Measurements from ENCODE around the gene PODN.

The PODN gene

DNA sequence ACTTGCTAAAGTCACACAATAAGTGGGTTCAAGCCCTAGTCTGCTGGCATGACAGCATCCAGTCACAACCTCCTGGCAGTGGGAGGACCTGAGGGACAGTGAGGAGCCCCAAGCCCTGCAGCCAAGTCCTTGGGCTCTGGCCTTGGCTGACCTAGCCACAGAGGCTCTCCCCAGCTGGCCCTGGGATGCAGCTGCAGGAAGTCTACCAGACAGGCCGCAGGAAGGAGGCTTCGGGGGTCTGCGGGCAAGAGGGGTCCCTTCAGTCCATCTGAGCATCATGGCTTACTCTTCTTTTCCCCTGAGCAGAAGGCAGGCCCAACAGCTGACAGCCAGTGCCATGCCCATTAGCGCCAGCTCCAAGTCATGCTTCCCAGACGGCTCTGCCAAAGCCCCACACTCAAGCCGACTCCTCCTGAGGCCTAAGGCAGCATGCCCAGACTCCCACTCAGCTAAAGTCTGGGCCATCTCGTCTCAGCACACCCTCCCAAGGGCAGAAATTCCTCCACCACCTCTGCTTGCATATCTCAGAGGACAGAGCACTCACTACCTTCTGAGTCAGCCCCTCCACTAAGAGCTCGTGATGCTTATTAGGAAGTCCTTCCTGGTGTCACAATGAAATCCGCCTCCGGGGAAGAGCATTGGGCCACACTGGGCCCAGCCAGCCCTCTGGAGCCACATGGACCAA, 60.3 kb downstream of the PODN start:
- POLR2A ChIA-PET, result interaction anchor here (0.8 kb wide), 1 partner anchor 10 kb away, joined by 3 read pairs; no protein-coding TSS in a partner anchor
- H3K27ac ChIP-seq (ENCODE audit: insufficient read depth in 1 of 2, low read depth in 1 of 2, low read length in 2 of 2, poor library complexity in 1 of 2, severe bottlenecking in 2 of 2), result no peak overlapping the region
- WGBS (ENCODE audit: insufficient coverage), result 84% methylated on average over 9 of the region's 10 CpGs
- H3K9me3 ChIP-seq (ENCODE audit: control extremely low read depth in 1 of 5, control insufficient read depth in 4 of 5, insufficient read depth in 2 of 5, low read depth in 1 of 5, low read length in 4 of 5), result no peaks in the 10 kb centered on the region
- H3K27me3 ChIP-seq (replicated peaks in 2 of 5; ENCODE audit: control insufficient read depth in 4 of 5, insufficient read depth in 5 of 5, low read length in 4 of 5), result peaks cover 0 to 3% (median 0%) of the 10 kb centered on the region in 5 experiments
- no peaks in the 10 kb centered on the region for H3K36me3 ChIP-seq (ENCODE audit: control insufficient read depth in 4 of 4, insufficient read depth in 4 of 4, low read length in 3 of 4)
- no peaks in the 10 kb centered on the region for H3K4me1 ChIP-seq (ENCODE audit: control extremely low read depth in 1 of 4, control insufficient read depth in 4 of 4, insufficient read depth in 4 of 4, low read length in 3 of 4)
- DNase-seq, result no peak
- CTCF ChIA-PET, result no interaction called here
- no peak overlapping the region for H3K4me3 ChIP-seq (ENCODE audit: control insufficient read depth in 1 of 7, extremely low read depth in 1 of 7, insufficient read depth in 4 of 7, low read depth in 2 of 7, low read length in 6 of 7)

- CTCF ChIA-PET, result interaction anchor here (2.0 kb wide), 1 partner anchor 19 kb away, joined by 4 read pairs; the partner anchor contains the start of gene SLC1A7
- no peaks in the 10 kb centered on the region for H3K9me3 ChIP-seq (ENCODE audit: control extremely low read depth in 1 of 5, control insufficient read depth in 4 of 5, insufficient read depth in 2 of 5, low read depth in 1 of 5, low read length in 4 of 5)
- H3K27ac ChIP-seq (ENCODE audit: insufficient read depth in 1 of 2, low read depth in 1 of 2, low read length in 2 of 2, poor library complexity in 1 of 2, severe bottlenecking in 2 of 2), result no peak overlapping the region
- no peaks in the 10 kb centered on the region for H3K36me3 ChIP-seq (ENCODE audit: control insufficient read depth in 4 of 4, insufficient read depth in 4 of 4, low read length in 3 of 4)
- no peaks in the 10 kb centered on the region for H3K4me1 ChIP-seq (ENCODE audit: control extremely low read depth in 1 of 4, control insufficient read depth in 4 of 4, insufficient read depth in 4 of 4, low read length in 3 of 4)
- DNase-seq, result no peak
- H3K27me3 ChIP-seq (replicated peaks in 2 of 5; ENCODE audit: control insufficient read depth in 4 of 5, insufficient read depth in 5 of 5, low read length in 4 of 5), result peaks cover 0 to 3% (median 0%) of the 10 kb centered on the region in 5 experiments
- H3K4me3 ChIP-seq (ENCODE audit: control insufficient read depth in 1 of 7, extremely low read depth in 1 of 7, insufficient read depth in 4 of 7, low read depth in 2 of 7, low read length in 6 of 7), result no peak overlapping the region
- WGBS (ENCODE audit: insufficient coverage), result 89% methylated on average over 5 of the region's 7 CpGs
- POLR2A ChIA-PET, result interaction anchor here (0.8 kb wide), 1 partner anchor 10 kb away, joined by 3 read pairs; no protein-coding TSS in a partner anchor
Measured at GRCh38 chr1:53122961-53123413, 61.0 kb downstream of the PODN start.

GRCh38 chr1:53123453-53124140, 61.6 kb downstream of the PODN start:
- 97% methylated on average over 16 of the region's 19 CpGs for WGBS (ENCODE audit: insufficient coverage)
- H3K27me3 ChIP-seq (replicated peaks in 2 of 5; ENCODE audit: control insufficient read depth in 4 of 5, insufficient read depth in 5 of 5, low read length in 4 of 5), result peaks cover 0 to 3% (median 0%) of the 10 kb centered on the region in 5 experiments
- no peak overlapping the region for H3K27ac ChIP-seq (ENCODE audit: insufficient read depth in 1 of 2, low read depth in 1 of 2, low read length in 2 of 2, poor library complexity in 1 of 2, severe bottlenecking in 2 of 2)
- POLR2A ChIA-PET, result no interaction called here
- no peaks in the 10 kb centered on the region for H3K9me3 ChIP-seq (ENCODE audit: control extremely low read depth in 1 of 5, control insufficient read depth in 4 of 5, insufficient read depth in 2 of 5, low read depth in 1 of 5, low read length in 4 of 5)
- DNase-seq, result no peak
- H3K36me3 ChIP-seq (ENCODE audit: control insufficient read depth in 4 of 4, insufficient read depth in 4 of 4, low read length in 3 of 4), result no peaks in the 10 kb centered on the region
- CTCF ChIA-PET, result interaction anchor here (2.0 kb wide), 1 partner anchor 19 kb away, joined by 4 read pairs; the partner anchor contains the start of gene SLC1A7
- H3K4me1 ChIP-seq (ENCODE audit: control extremely low read depth in 1 of 4, control insufficient read depth in 4 of 4, insufficient read depth in 4 of 4, low read length in 3 of 4), result no peaks in the 10 kb centered on the region
- no peak overlapping the region for H3K4me3 ChIP-seq (ENCODE audit: control insufficient read depth in 1 of 7, extremely low read depth in 1 of 7, insufficient read depth in 4 of 7, low read depth in 2 of 7, low read length in 6 of 7)

DNA sequence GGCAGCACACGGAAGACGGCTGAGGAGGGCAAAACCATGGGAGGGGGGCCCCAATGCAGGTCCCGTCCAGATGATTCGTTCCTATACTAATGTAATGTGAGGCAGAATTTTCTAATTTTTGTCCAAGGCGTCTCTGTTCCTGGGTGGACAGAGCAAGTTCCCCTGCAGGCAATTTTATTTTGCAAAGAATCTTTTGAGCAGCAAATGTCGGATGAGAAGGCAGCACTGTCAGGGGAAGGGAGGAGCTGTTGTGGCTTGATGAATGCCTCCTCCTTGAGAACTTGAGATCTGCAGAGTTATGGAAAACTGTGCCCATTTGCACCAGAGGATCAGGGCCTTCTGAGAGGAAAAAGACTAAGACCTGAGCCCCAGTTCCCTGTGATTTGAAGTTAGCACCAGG, 63.1 kb downstream of the PODN start:
- 79% methylated on average over 5 of the region's 6 CpGs for whole genome bisulfite sequencing (ENCODE audit: insufficient coverage)
- DNase-seq, result no peak
- Histone ChIP-seq H3K36me3 (ENCODE audit: control insufficient read depth in 4 of 4, insufficient read depth in 4 of 4, low read length in 3 of 4) (no peaks in the 10 kb centered on the region), H3K4me1 (ENCODE audit: control extremely low read depth in 1 of 4, control insufficient read depth in 4 of 4, insufficient read depth in 4 of 4, low read length in 3 of 4) (no peaks in the 10 kb centered on the region), H3K4me3 (ENCODE audit: control insufficient read depth in 1 of 7, extremely low read depth in 1 of 7, insufficient read depth in 4 of 7, low read depth in 2 of 7, low read length in 6 of 7) (no peak overlapping the region), H3K27ac (ENCODE audit: insufficient read depth in 1 of 2, low read depth in 1 of 2, low read length in 2 of 2, poor library complexity in 1 of 2, severe bottlenecking in 2 of 2) (no peak overlapping the region), H3K27me3 (replicated peaks in 2 of 5; ENCODE audit: control insufficient read depth in 4 of 5, insufficient read depth in 5 of 5, low read length in 4 of 5) (peaks cover 0 to 3% (median 0%) of the 10 kb centered on the region in 5 experiments), H3K9me3 (ENCODE audit: control extremely low read depth in 1 of 5, control insufficient read depth in 4 of 5, insufficient read depth in 2 of 5, low read depth in 1 of 5, low read length in 4 of 5) (no peaks in the 10 kb centered on the region)
- CTCF ChIA-PET, result no interaction called here
- POLR2A ChIA-PET, result no interaction called here

DNA sequence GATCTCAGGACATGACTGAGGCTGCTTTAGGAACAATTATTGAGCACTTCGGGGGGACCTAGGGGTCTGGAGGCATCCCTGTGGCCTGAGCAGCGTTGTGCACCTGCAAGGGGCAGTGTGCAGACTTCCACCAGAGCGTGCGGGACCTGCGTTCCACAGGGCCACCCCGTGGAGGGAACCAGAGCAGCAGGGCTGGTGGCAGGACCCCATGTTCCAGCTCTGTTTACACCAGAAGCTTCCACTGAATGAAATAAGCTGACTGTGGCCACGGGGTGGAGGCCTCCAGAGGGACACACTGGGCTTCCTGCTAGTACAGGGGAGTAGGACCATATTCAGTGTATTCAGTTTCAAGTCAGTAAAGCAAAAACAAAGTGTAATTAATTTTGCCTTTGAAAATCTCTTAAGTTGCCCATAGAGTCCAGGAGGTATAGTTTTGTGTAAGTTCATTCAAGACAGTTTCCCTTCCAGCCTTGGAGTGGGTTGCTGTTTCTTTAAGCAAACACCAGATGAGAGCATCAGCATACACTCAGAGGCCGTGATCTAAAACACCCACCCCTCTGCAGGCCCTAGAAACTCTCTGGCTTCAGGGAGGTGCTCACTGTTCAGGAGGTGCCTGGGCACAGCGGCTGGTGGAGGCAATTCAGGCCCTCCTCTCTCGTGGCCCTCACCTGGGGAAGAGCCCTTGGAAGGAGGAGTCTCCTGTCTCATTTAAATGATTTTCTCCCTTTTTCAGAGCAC, 63.8 kb downstream of the PODN start:
- Histone ChIP-seq H3K36me3 (ENCODE audit: control insufficient read depth in 4 of 4, insufficient read depth in 4 of 4, low read length in 3 of 4) (no peaks in the 10 kb centered on the region), H3K27ac (ENCODE audit: insufficient read depth in 1 of 2, low read depth in 1 of 2, low read length in 2 of 2, poor library complexity in 1 of 2, severe bottlenecking in 2 of 2) (no peak overlapping the region), H3K9me3 (ENCODE audit: control extremely low read depth in 1 of 5, control insufficient read depth in 4 of 5, insufficient read depth in 2 of 5, low read depth in 1 of 5, low read length in 4 of 5) (no peaks in the 10 kb centered on the region), H3K4me1 (ENCODE audit: control extremely low read depth in 1 of 4, control insufficient read depth in 4 of 4, insufficient read depth in 4 of 4, low read length in 3 of 4) (no peaks in the 10 kb centered on the region), H3K27me3 (replicated peaks in 2 of 5; ENCODE audit: control insufficient read depth in 4 of 5, insufficient read depth in 5 of 5, low read length in 4 of 5) (peaks cover 0 to 3% (median 0%) of the 10 kb centered on the region in 5 experiments), H3K4me3 (ENCODE audit: control insufficient read depth in 1 of 7, extremely low read depth in 1 of 7, insufficient read depth in 4 of 7, low read depth in 2 of 7, low read length in 6 of 7) (no peak overlapping the region)
- ChIA-PET CTCF (no interaction called here), POLR2A (no interaction called here)
- no peak for DNase-seq
- WGBS (ENCODE audit: insufficient coverage), result 96% methylated on average over 9 of the region's 10 CpGs

- Histone ChIP-seq H3K4me3 (ENCODE audit: control insufficient read depth in 1 of 7, extremely low read depth in 1 of 7, insufficient read depth in 4 of 7, low read depth in 2 of 7, low read length in 6 of 7) (no peak overlapping the region), H3K27ac (ENCODE audit: insufficient read depth in 1 of 2, low read depth in 1 of 2, low read length in 2 of 2, poor library complexity in 1 of 2, severe bottlenecking in 2 of 2) (no peak overlapping the region), H3K27me3 (replicated peaks in 2 of 5; ENCODE audit: control insufficient read depth in 4 of 5, insufficient read depth in 5 of 5, low read length in 4 of 5) (peaks cover 0 to 3% (median 0%) of the 10 kb centered on the region in 5 experiments), H3K4me1 (ENCODE audit: control extremely low read depth in 1 of 4, control insufficient read depth in 4 of 4, insufficient read depth in 4 of 4, low read length in 3 of 4) (no peaks in the 10 kb centered on the region), H3K36me3 (ENCODE audit: control insufficient read depth in 4 of 4, insufficient read depth in 4 of 4, low read length in 3 of 4) (no peaks in the 10 kb centered on the region), H3K9me3 (ENCODE audit: control extremely low read depth in 1 of 5, control insufficient read depth in 4 of 5, insufficient read depth in 2 of 5, low read depth in 1 of 5, low read length in 4 of 5) (no peaks in the 10 kb centered on the region)
- ChIA-PET POLR2A (no interaction called here), CTCF (no interaction called here)
- DNase-seq, result no peak
- WGBS (ENCODE audit: insufficient coverage), result 100% methylated on average over 1 of the region's 1 CpG
Measured at GRCh38 chr1:53126495-53126894, 64.5 kb downstream of the PODN start.

All from common myeloid progenitor, CD34-positive (primary cell).